ENCODE measurements around the gene PROSER2.
"Not testable (repeated sequence)": the region's sequence is repeated elsewhere in the genome, so short reads cannot be mapped to it uniquely, and the experiment has no call there.

The PROSER2 gene

GRCh38 chr10:11837372-11838161 is 14.4 kb downstream of the PROSER2 start:
- DNase-seq (ENCODE audit: low spot score), result no peak

DNA sequence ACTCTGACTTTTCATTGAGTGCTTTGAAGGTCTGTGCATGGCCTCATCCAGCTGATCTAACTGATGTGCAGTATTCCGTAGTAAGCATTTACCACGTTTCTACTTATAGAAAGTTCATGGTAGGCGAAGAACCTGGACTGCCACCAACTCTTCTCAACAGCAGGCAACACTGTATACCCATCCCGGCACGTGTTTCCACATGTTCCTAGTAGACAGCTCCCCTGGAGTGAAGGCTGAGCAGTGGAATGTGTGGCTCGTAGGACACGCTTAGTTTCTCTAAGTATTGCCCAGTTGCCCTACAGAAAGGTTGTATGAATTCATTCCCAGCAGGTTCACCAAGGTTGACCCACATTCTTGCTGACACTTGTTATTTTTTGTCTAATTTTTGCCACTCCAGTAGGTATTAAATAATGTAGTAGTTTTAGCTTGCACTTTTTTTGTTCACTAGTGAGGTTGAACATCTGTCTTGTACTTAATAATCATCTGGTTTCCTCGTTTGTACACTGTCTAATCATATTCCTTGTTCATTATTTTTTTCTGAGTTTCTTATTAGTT is 15.2 kb downstream of the PROSER2 start:
- no peak for DNase-seq (ENCODE audit: low spot score)

DNA sequence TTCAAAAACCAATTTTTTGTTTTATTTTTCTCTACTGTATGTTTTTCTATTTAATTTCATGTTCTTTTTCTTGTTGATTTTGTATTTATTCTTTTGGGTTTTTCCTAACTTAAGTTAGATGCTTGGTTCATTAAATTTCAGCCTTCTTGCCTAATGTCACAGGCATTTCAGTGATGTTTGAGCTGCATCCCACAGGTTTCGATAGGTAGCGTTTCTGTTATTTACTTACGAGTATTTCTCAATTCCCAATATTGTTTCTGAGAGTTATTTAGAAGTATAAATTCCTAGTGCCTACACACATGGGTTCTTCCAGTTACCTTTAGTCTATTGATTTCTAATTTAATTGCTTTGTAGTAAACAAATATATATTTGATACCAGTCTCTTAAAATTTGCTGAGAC is 18.2 kb downstream of the PROSER2 start:
- no peak for DNase-seq (ENCODE audit: low spot score)

DNA sequence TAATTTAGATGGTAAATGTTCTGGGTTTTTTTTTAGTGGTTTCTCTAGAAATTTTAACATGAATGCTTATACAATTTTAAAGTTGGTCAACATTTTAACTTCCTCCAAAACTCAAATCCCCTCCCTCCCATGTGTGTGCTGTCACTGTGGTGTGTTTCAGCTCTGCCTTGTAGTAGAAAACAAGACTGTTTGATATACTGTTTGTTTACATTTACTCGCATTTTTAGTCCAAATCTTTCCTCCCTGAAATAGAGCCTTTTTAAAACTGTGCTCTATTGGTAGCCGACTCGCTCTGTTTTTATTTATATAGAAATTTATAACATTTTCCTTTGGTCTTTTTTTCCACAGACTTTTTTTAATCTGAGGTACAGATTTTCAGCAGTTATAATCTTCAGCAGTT is 19.3 kb downstream of the PROSER2 start:
- no peak for DNase-seq (ENCODE audit: low spot score)

GRCh38 chr10:11845113-11845512 is 22.0 kb downstream of the PROSER2 start:
- DNase-seq (ENCODE audit: low spot score), result no peak

- no peak for DNase-seq (ENCODE audit: low spot score)
Observed at GRCh38 chr10:11846542-11846941, 23.4 kb downstream of the PROSER2 start.

DNA sequence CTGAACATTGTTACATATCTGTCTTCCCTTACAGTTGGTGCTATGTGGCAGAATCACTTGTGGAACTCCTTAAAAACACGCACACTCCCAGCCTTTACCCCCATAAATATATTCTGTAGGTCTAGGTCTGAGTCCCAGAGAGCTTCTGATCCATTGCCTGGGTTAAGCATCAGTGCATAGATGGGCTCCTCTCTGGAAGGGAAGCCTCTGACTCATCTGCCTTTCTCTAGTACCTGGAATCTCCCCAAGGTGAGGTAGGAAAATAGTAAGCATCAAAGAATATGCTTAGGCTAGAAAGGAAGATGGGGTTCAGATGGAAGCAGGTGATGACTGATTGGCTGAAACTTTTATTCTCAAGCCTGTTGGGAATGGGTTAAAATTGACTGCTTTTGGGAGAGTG is 26.1 kb downstream of the PROSER2 start:
- DNase-seq (ENCODE audit: low spot score), result no peak

- no peak for DNase-seq (ENCODE audit: low spot score)
Observed at GRCh38 chr10:11849911-11850310, 26.8 kb downstream of the PROSER2 start.

GRCh38 chr10:11851910-11852309 is 28.8 kb downstream of the PROSER2 start:
- no peak for DNase-seq (ENCODE audit: low spot score)

- DNase-seq (ENCODE audit: low spot score), result not testable (repeated sequence)
Observed at GRCh38 chr10:11852637-11853036, 29.5 kb downstream of the PROSER2 start.

GRCh38 chr10:11853468-11853867 is 30.3 kb downstream of the PROSER2 start:
- DNase-seq (ENCODE audit: low spot score), result no peak

DNA sequence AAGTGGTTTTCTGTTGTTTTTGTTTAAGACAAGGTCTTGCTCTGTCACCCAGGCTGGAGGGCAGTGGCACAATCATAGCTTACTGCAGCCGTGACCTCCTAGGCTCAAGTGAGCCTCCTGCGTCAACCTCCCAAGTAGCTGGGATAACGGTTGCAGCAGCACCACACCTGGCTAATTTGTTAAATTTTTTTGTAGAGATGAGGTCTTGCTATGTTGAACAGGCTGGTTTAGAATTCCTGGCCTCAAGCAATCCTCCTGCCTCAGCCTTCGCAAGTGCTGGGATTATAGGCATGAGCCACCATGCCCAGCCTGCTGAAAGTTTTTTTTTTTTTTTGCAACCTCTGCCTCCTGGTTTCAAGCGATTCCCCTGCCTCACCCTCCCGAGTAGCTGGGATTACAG is 31.1 kb downstream of the PROSER2 start:
- DNase-seq (ENCODE audit: low spot score), result no peak

GRCh38 chr10:11856089-11856488 is 32.9 kb downstream of the PROSER2 start:
- no peak for DNase-seq (ENCODE audit: low spot score)

DNA sequence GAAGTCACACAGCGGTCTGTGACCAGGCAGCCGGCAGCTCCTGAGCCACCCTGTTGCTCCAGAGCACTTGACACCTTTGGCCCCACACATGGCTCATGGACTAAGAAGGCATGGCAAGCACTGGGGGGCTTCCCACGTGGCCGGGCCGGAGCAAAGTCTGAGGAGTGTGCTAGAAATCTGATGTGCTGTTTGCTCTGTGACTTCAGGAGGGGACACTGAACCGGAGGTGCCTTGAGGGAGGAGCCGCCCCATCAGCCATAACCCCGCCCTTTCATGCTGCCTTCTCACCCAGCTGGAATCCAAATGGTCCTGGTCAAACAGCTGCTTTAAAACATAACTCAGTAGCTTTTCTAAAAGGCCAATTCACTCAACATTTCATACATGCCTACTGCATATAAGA is 33.5 kb downstream of the PROSER2 start:
- no peak for DNase-seq (ENCODE audit: low spot score)

- no peak for DNase-seq (ENCODE audit: low spot score)
Observed at GRCh38 chr10:11858093-11858492, 34.9 kb downstream of the PROSER2 start.

- no peak for DNase-seq (ENCODE audit: low spot score)
Observed at GRCh38 chr10:11861341-11861740, 38.2 kb downstream of the PROSER2 start.

- DNase-seq (ENCODE audit: low spot score), result no peak
Observed at GRCh38 chr10:11861811-11862428, 38.8 kb downstream of the PROSER2 start.

DNA sequence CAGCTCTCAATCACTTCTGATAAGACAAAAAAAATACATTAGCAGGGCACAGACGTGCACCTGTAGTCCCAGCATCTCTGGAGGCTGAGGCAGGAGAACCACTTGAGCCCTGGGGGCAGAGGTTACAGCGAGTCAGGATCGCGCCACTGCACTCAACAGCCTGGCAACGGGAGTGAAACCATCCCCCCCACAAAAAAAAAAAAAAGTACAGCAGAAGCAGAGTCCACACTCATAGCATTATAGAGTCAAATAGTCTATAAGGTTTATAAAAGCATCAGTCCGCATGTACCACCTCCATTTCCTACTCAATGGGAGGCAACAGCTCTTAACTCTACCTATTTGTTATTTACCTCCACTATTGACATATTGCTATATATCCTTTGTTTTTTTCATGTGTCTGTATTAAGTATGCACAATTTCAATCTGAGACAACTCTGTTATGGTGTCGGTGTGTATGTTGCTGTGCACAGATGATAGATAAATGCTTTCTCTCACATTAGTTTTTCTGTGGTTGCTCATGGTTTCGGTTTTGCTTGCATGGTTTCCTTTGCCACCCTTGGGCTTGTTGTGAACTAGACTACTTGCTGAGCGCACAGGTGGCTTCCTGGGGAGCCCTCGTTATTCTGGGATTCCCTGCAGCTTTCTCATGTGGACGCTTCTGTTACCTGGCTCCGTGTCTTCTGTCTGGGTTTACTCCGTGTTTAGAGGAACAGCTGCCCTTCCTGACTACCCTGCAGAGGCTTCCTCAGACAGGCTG is 40.4 kb downstream of the PROSER2 start:
- DNase-seq (ENCODE audit: low spot score), result no peak

DNA sequence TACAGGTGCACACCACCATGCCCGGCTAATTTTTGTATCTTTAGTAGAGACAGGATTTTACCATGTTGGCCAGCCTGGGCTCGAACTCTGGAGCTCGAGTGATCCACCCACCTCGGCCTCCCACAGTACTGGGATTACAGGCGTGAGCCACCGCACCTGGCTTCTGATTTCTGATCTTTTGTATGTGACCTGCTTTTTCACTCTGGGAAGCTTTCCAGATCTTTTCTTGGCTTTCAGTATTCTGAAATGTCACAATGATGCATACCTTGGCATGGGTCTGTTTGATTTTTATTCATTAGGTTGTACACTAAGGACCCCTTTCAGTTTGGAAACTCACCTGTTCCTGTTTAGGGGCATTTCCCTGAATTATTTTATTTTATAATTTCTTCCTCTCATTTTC is 41.6 kb downstream of the PROSER2 start:
- DNase-seq (ENCODE audit: low spot score), result no peak

- no peak for DNase-seq (ENCODE audit: low spot score)
Observed at GRCh38 chr10:11865561-11865960, 42.4 kb downstream of the PROSER2 start.

DNA sequence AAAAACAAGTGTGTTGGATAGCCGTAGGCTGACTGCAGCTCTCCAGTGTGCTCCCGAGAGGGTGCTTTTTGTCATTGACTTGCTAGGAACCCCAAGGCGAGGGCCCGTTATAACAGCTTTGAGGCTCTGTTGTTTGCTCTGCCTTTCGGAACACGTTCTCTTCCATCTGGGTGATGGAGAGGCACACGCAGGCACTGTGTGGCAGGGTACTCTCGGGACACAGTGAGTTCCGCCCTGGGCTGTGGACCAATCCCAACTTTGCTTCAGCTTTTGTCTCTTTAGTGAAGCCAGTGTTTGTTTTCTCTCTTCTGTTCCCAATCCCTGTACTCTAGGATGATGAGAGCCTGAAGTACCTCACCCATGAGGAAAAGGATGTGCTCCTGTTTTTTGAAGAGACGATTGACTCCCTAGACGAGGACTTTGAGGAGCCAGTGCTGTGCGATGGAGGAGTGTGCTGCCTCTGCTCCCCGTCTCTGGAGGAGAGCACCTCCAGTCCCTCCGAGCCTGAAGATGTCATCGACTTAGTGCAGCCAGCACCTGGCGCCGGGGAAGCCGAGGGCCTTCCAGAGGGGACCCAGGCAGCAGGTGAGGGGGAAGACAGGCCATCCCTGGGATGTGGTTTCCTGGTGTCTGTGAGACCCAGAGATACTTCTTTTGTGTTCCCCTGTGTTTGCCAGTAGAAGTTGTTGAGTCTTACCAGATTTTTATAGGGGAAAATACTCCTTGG is 43.2 kb downstream of the PROSER2 start:
- no peak for DNase-seq (ENCODE audit: low spot score)

DNA sequence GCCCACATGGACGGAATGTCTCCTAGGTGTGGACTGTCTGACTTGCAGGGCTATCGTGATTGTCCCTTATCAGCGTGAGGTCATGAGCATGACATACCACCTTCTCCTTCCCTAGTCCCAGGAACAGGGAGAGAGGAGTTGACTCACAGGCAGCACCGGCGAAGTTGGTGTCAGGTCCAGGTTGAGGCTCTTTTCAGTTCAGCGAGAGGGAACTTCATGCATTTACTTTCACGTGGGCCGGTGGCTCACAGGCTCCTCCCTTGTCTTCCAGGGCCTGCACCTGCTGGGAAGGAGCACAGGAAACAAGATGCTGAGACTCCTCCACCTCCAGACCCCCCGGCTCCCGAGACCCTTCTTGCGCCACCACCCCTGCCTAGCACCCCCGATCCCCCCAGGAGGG is 46.1 kb downstream of the PROSER2 start:
- no peak for DNase-seq (ENCODE audit: low spot score)

Data from D341Med (cell line).